MM.1S (cell line): ENCODE results near the gene C7orf33.
A peak's percentile ranks its signal among the peaks of the same experiment; 100 is the strongest.
"Not testable (repeated sequence)": the region's sequence is repeated elsewhere in the genome, so short reads cannot be mapped to it uniquely, and the experiment has no call there.

Experiments used
- DNase-seq: peaks from one replicate; pipeline ENCODE4 v3.0.0-alpha.2; 2015
- H2AFZ ChIP-seq: fragments of 300-600 bp; sonication (generic); 2 replicates; pipeline ENCODE4 v1.6.0; 2016; ENCODE audit warnings: antibody characterized with exemption, low read length
- H3F3A ChIP-seq: fragments of 300-600 bp; sonication (generic); 2 replicates; pipeline ENCODE4 v1.6.1; 2016; ENCODE audit warnings: mild to moderate bottlenecking, antibody characterized with exemption, low read length, moderate library complexity, mixed read lengths; ENCODE audit not compliant: insufficient read depth
- H3K27ac ChIP-seq: fragments of 300-600 bp; sonication (generic); 2 replicates; pipeline ENCODE4 v1.5.1; 2016; ENCODE audit warnings: mild to moderate bottlenecking, low read length
- H3K27me3 ChIP-seq: fragments of 300-600 bp; sonication (generic); replicated peaks from 2 replicates; pipeline ENCODE4 v1.6.0; 2016; ENCODE audit warnings: low read length; ENCODE audit not compliant: insufficient read depth
- H3K36me3 ChIP-seq: fragments of 300-600 bp; sonication (generic); replicated peaks from 2 replicates; pipeline ENCODE4 v1.6.1; 2016; ENCODE audit warnings: mild to moderate bottlenecking, low read length, mixed read lengths; ENCODE audit not compliant: insufficient read depth
- H3K4me1 ChIP-seq: fragments of 300-600 bp; sonication (generic); 2 replicates; pipeline ENCODE4 v1.6.1; 2016; ENCODE audit warnings: low read length, mixed read lengths
- H3K4me2 ChIP-seq: fragments of 300-600 bp; sonication (generic); 2 replicates; pipeline ENCODE4 v1.6.0; 2016; ENCODE audit warnings: low read depth, low read length
- H3K4me3 ChIP-seq: fragments of 300-600 bp; sonication (generic); 2 replicates; pipeline ENCODE4 v1.5.1; 2016; ENCODE audit warnings: low read length, mixed read lengths
- H3K79me2 ChIP-seq: fragments of 300-600 bp; sonication (generic); 2 replicates; pipeline ENCODE4 v1.6.1; 2016; ENCODE audit warnings: mixed run types, low read length, mixed read lengths
- H3K9ac ChIP-seq: fragments of 300-600 bp; sonication (generic); 2 replicates; pipeline ENCODE4 v1.6.1; 2016; ENCODE audit warnings: low read length, mixed read lengths
- H3K9me2 ChIP-seq: fragments of 300-600 bp; sonication (generic); replicated peaks from 2 replicates; pipeline ENCODE4 v1.6.1; 2016; ENCODE audit warnings: mild to moderate bottlenecking, low read length, mixed read lengths; ENCODE audit not compliant: insufficient read depth
- H3K9me3 ChIP-seq: fragments of 300-600 bp; sonication (generic); replicated peaks from 2 replicates; pipeline ENCODE4 v1.6.1; 2016; ENCODE audit warnings: mild to moderate bottlenecking, low read length, mixed read lengths; ENCODE audit not compliant: insufficient read depth
- H4K20me1 ChIP-seq: fragments of 300-600 bp; sonication (generic); 2 replicates; pipeline ENCODE4 v1.6.1; 2016; ENCODE audit warnings: mild to moderate bottlenecking, low read length, moderate library complexity, mixed read lengths; ENCODE audit not compliant: insufficient read depth
- CTCF ChIP-seq: fragments of 300-600 bp; sonication (generic); IDR thresholded peaks from 2 replicates; pipeline ENCODE4 v1.5.1; 2016; ENCODE audit warnings: antibody characterized with exemption, low read length, mixed read lengths
- EZH2 ChIP-seq: fragments of 300-600 bp; sonication (generic); optimal IDR thresholded peaks from 2 replicates; pipeline ENCODE3; 2017; ENCODE audit warnings: low read depth, mild to moderate bottlenecking, antibody characterized with exemption, low read length, mixed read lengths
- EZH2phosphoT487 ChIP-seq: fragments of 300-600 bp; sonication (generic); IDR thresholded peaks from 2 replicates; pipeline ENCODE4 v1.6.1; 2018; ENCODE audit warnings: antibody characterized with exemption, low read length

Gene C7orf33

GRCh38 chr7:148566736-148567135 is 23.8 kb upstream of the C7orf33 start:
- peaks cover 42% of the 10 kb centered on the region for H3K4me1 ChIP-seq
- no peak overlapping the region for H2AFZ ChIP-seq
- no peaks in the 10 kb centered on the region for H3K27me3 ChIP-seq
- H3K27ac ChIP-seq: no peak overlapping the region
- no peak overlapping the region for H3K4me2 ChIP-seq
- no peak overlapping the region for H3K9ac ChIP-seq
- H3K9me3 ChIP-seq: no peaks in the 10 kb centered on the region
- no peaks in the 10 kb centered on the region for H3K9me2 ChIP-seq
- H3F3A ChIP-seq: peaks cover 34% of the 10 kb centered on the region
- H4K20me1 ChIP-seq: no peaks in the 10 kb centered on the region
- H3K36me3 ChIP-seq: no peaks in the 10 kb centered on the region
- H3K79me2 ChIP-seq: no peaks in the 10 kb centered on the region
- no peak for TF ChIP-seq CTCF
- TF ChIP-seq EZH2phosphoT487: no peak
- no peak for TF ChIP-seq EZH2
- no peak overlapping the region for H3K4me3 ChIP-seq
- no peak for DNase-seq

- no peak overlapping the region for H2AFZ ChIP-seq
- peaks cover 34% of the 10 kb centered on the region for H3K4me1 ChIP-seq
- TF ChIP-seq CTCF (no peak), EZH2phosphoT487 (no peak), EZH2 (no peak)
- H3K36me3 ChIP-seq: no peaks in the 10 kb centered on the region
- H4K20me1 ChIP-seq: no peaks in the 10 kb centered on the region
- no peak overlapping the region for H3K4me2 ChIP-seq
- no peaks in the 10 kb centered on the region for H3K9me3 ChIP-seq
- H3F3A ChIP-seq: peaks cover 32% of the 10 kb centered on the region
- no peaks in the 10 kb centered on the region for H3K79me2 ChIP-seq
- H3K9me2 ChIP-seq: no peaks in the 10 kb centered on the region
- no peak overlapping the region for H3K9ac ChIP-seq
- H3K27ac ChIP-seq: no peak overlapping the region
- H3K27me3 ChIP-seq: no peaks in the 10 kb centered on the region
- H3K4me3 ChIP-seq: no peak overlapping the region
- DNase-seq: no peak
Observed at GRCh38 chr7:148567524-148567923, 23.0 kb upstream of the C7orf33 start.

GRCh38 chr7:148570510-148570909 is 20.1 kb upstream of the C7orf33 start:
- H3K9me2 ChIP-seq: no peaks in the 10 kb centered on the region
- H3K4me3 ChIP-seq: no peak overlapping the region
- no peak overlapping the region for H3K27ac ChIP-seq
- H4K20me1 ChIP-seq: no peaks in the 10 kb centered on the region
- no peaks in the 10 kb centered on the region for H3K36me3 ChIP-seq
- no peak overlapping the region for H2AFZ ChIP-seq
- H3K79me2 ChIP-seq: no peaks in the 10 kb centered on the region
- no peaks in the 10 kb centered on the region for H3K9me3 ChIP-seq
- H3K9ac ChIP-seq: no peak overlapping the region
- H3F3A ChIP-seq: peaks cover 6% of the 10 kb centered on the region; the same call in 1 of the 2 replicates
- no peak overlapping the region for H3K4me2 ChIP-seq
- peaks cover 7% of the 10 kb centered on the region for H3K4me1 ChIP-seq
- TF ChIP-seq CTCF: no peak
- TF ChIP-seq EZH2phosphoT487: no peak
- TF ChIP-seq EZH2: no peak
- DNase-seq: peak; percentile 4
- no peaks in the 10 kb centered on the region for H3K27me3 ChIP-seq

GRCh38 chr7:148570973-148571372 is 19.6 kb upstream of the C7orf33 start:
- DNase-seq, H4K20me1 ChIP-seq, H3K27me3 ChIP-seq, H3K27ac ChIP-seq, H3K9ac ChIP-seq, H3K79me2 ChIP-seq, H3K4me1 ChIP-seq, H3K4me3 ChIP-seq, H3K36me3 ChIP-seq, H3K4me2 ChIP-seq, H3K9me2 ChIP-seq, H2AFZ ChIP-seq, H3K9me3 ChIP-seq, H3F3A ChIP-seq: not testable (repeated sequence)
